Measurements from ENCODE around the gene PFAS. TPM values are rescaled to one million over a fixed set of nuclear protein-coding genes. Genes with fewer than 3 reads are reported as not detected.

Gene PFAS
- total and polyA plus RNA-seq, 2 of the 8 experiments (the other 6 are each of a cell fraction or from before 2014, with no cell fraction given) = 88.4 to 248 TPM

GRCh38 chr17:8220783-8221662, 28.1 kb upstream of the PFAS start (continued):
- TF ChIP-seq, protein P1, sequence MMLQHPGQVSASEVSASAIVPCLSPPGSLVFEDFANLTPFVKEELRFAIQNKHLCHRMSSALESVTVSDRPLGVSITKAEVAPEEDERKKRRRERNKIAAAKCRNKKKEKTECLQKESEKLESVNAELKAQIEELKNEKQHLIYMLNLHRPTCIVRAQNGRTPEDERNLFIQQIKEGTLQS (IDR thresholded peaks at IDR 0.05; ENCODE audit: insufficient read depth, low read depth, low read length) = no peak
- TF ChIP-seq HDAC2 (IDR thresholded peaks at IDR 0.05; ENCODE audit: borderline replicate concordance in 1 of 2, low read depth in 2 of 2, low read length in 2 of 2) (0 out of 4 replicates have a peak, but pooled peaks have one; percentile 1 to 32), RAD21 (IDR thresholded peaks at IDR 0.05 in 1 of 2, conservative IDR thresholded peaks at IDR 0.05 in 1 of 2; ENCODE audit: low read depth in 2 of 2, low read length in 2 of 2) (no peak), CBX8 (IDR thresholded peaks at IDR 0.05; ENCODE audit: borderline replicate concordance, low read depth, low read length) (no peak), SIRT6 (IDR thresholded peaks at IDR 0.05; ENCODE audit: low read length) (no peak), JUND (IDR thresholded peaks at IDR 0.05; ENCODE audit: low read length) (peak; percentile 27; the same call in 1 of the 2 replicates), HDAC6 (IDR thresholded peaks at IDR 0.05; ENCODE audit: low read depth, low read length) (no peak), KDM4A (IDR thresholded peaks at IDR 0.05; ENCODE audit: low read depth, low read length, severe bottlenecking) (peak; percentile 26)
- TF ChIP-seq, protein P2, sequence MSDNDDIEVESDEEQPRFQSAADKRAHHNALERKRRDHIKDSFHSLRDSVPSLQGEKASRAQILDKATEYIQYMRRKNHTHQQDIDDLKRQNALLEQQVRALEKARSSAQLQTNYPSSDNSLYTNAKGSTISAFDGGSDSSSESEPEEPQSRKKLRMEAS (IDR thresholded peaks at IDR 0.05) = peak; percentile 63; the same call in 1 of the 2 replicates
